CD4-positive, CD25-positive, alpha-beta regulatory T cell (primary cell): ENCODE results near the gene CHN1. TPM values are rescaled to one million over a fixed set of nuclear protein-coding genes. Genes with fewer than 3 reads are reported as not detected.

ENCODE experiments used
- ATAC-seq, 2 donors: fragments of 150-1000 bp; cut with Tn5 transposase; one replicate each; pipeline ENCODE4 v1.10.0; 2021; ENCODE audit warnings: low read depth in 2 of 2, moderate number of reproducible peaks in 2 of 2, moderate library complexity in 1 of 2
- DNase-seq, 3 donors: peaks; one replicate each; pipeline versions ENCODE4 v3.0.0 to v3.0.0-alpha.2; 2012 to 2022; ENCODE audit warnings: mixed read lengths in 1 of 3
- H3K27ac ChIP-seq: one replicate; pipeline ENCODE4 v1.7.0; 2013; ENCODE audit warnings: mild to moderate bottlenecking, low read length; ENCODE audit not compliant: insufficient read depth, poor library complexity, severe bottlenecking
- H3K27me3 ChIP-seq: one replicate; pipeline ENCODE4 v1.7.0; 2013; ENCODE audit warnings: low read length; ENCODE audit not compliant: control insufficient read depth, insufficient read depth
- H3K36me3 ChIP-seq: one replicate; pipeline ENCODE4 v1.7.0; 2013; ENCODE audit warnings: mild to moderate bottlenecking, low read length, moderate library complexity; ENCODE audit not compliant: control insufficient read depth, insufficient read depth
- H3K4me1 ChIP-seq: 2 replicates; pipeline ENCODE4 v1.7.0; 2013; ENCODE audit warnings: mild to moderate bottlenecking, low read length; ENCODE audit not compliant: insufficient read depth, control insufficient read depth, poor library complexity, severe bottlenecking
- H3K4me3 ChIP-seq: one replicate; pipeline ENCODE4 v1.7.0; 2013; ENCODE audit warnings: low read depth, mild to moderate bottlenecking, low read length, moderate library complexity
- H3K9me3 ChIP-seq, 2 experiments: 1 replicate in 1 of 2; 2 replicates in 1 of 2; pipeline ENCODE4 v1.7.0; 2013; ENCODE audit warnings: low read length in 2 of 2, mild to moderate bottlenecking in 1 of 2, moderate library complexity in 1 of 2; ENCODE audit not compliant: control insufficient read depth in 2 of 2
- H3K27ac Mint-ChIP-seq, 3 donors: one replicate each; pipeline ENCODE4 v1.8.0; 2020 to 2022; ENCODE audit warnings: mild to moderate bottlenecking in 3 of 3, mixed read lengths in 3 of 3, moderate library complexity in 2 of 3
- H3K27me3 Mint-ChIP-seq: one replicate; pipeline ENCODE4 v1.8.0; 2022; ENCODE audit warnings: mild to moderate bottlenecking, mixed read lengths
- H3K36me3 Mint-ChIP-seq: one replicate; pipeline ENCODE4 v1.8.0; 2020; ENCODE audit warnings: mixed read lengths
- H3K4me1 Mint-ChIP-seq, 4 donors: one replicate each; pipeline ENCODE4 v1.8.0; 2020 to 2022; ENCODE audit warnings: mixed read lengths in 4 of 4, mild to moderate bottlenecking in 1 of 4
- H3K4me3 Mint-ChIP-seq, 4 donors: one replicate each; pipeline ENCODE4 v1.8.0; 2020 to 2022; ENCODE audit warnings: mild to moderate bottlenecking in 4 of 4, mixed read lengths in 4 of 4, moderate library complexity in 3 of 4
- H3K9me3 Mint-ChIP-seq, 7 donors: one replicate each; pipeline ENCODE4 v1.8.0; 2020 to 2022; ENCODE audit warnings: mixed read lengths in 7 of 7, mild to moderate bottlenecking in 3 of 7, moderate library complexity in 2 of 7
- polyA plus RNA-seq, 4 donors: library from polyadenylated mRNA; unstranded; fragments of 300-500 nt; fragmentation: Illumina TruSeq; gene quantifications; one replicate each; pipeline ENCODE4 v1.2.3, GENCODE V29; 2021
- total RNA-seq: library from RNA; stranded (reverse); gene quantifications from one replicate; pipeline ENCODE4 v1.2.3, GENCODE V29; 2022

The CHN1 gene
- total and polyA plus RNA-seq, 5 donors from 2014 or later: 6.6 to 17.9 (median 12.0) TPM

DNA sequence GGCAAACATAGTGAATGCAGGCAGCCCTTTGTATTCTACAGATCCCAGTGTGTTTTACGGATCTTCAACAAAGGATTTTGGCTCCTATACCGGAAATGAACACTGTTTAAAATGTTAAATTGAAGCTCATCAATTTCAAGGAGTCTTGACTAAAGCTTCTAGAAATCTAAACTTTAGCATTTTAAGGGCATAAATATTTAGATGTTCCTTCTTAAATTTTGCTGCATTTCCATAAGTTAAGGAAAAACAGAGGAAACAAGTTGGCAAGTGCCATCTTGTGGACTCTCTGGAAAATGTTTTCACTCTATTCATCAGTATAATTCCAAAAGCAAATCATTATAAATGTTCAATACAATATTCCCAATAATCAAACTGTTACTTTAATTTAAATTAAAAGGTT lies 19.6 kb downstream of the CHN1 start:
- H3K27me3 Mint-ChIP-seq: peaks cover 25% of the 10 kb centered on the region
- Histone ChIP-seq H3K4me3 (no peak overlapping the region), H3K4me1 (no peaks in the 10 kb centered on the region), H3K9me3 (no peaks in the 10 kb centered on the region), H3K27me3 (no peaks in the 10 kb centered on the region), H3K27ac (no peak overlapping the region), H3K36me3 (no peaks in the 10 kb centered on the region)
- peaks cover 0 to 2% (median 0%) of the 10 kb centered on the region in 7 donors for H3K9me3 Mint-ChIP-seq
- no peaks in the 10 kb centered on the region for H3K4me1 Mint-ChIP-seq
- H3K4me3 Mint-ChIP-seq: no peak overlapping the region
- DNase-seq (no peak), ATAC-seq (no peak)
- no peak overlapping the region for H3K27ac Mint-ChIP-seq
- no peaks in the 10 kb centered on the region for H3K36me3 Mint-ChIP-seq

DNA sequence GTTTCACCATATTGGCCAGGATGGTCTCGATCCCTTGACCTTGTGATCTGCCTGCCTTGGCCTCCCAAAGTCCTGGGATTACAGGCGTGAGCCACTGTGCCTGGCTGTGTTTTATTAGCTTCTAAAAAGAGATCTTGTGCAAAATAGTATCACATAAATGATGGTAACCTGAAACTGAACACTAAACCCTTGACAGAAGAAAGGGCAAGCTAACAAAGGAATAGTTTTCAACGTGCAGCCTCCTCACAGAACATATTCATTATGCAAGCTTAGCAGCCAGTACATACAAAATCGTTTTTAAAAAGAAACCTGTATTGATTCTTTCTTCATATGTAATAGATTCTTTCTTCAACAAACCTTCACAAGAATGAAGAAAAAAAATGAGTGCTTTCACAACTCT lies 20.6 kb downstream of the CHN1 start:
- Histone ChIP-seq H3K4me3 (no peak overlapping the region), H3K9me3 (no peaks in the 10 kb centered on the region), H3K36me3 (no peaks in the 10 kb centered on the region), H3K27ac (no peak overlapping the region), H3K4me1 (no peaks in the 10 kb centered on the region), H3K27me3 (no peaks in the 10 kb centered on the region)
- Mint-ChIP-seq H3K36me3 (no peaks in the 10 kb centered on the region), H3K9me3 (peaks cover 0 to 2% (median 0%) of the 10 kb centered on the region in 7 donors), H3K4me1 (no peaks in the 10 kb centered on the region), H3K27me3 (peaks cover 20% of the 10 kb centered on the region), H3K4me3 (no peak overlapping the region), H3K27ac (no peak overlapping the region)
- DNase-seq (no peak), ATAC-seq (no peak)

DNA sequence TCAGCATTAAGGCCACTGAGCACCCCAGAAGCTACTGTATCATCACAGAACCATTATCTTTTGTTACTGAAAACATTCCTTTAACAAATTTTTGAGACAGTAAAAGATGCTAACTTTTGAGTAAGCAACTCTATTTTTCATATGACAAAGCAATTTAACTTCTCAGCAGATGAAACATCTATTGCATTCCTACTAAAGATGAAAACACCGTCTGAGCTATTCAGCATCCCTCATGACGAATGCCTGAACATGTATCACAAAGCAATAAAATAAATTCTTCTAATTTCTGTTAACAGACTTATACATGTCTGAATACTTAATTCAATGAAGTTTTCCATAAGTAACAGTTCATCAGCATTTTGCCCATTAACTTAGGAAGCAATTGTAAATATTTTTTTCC lies 23.9 kb downstream of the CHN1 start:
- Histone ChIP-seq H3K27me3 (no peaks in the 10 kb centered on the region), H3K4me1 (no peaks in the 10 kb centered on the region), H3K36me3 (no peaks in the 10 kb centered on the region), H3K4me3 (no peak overlapping the region), H3K9me3 (no peaks in the 10 kb centered on the region), H3K27ac (no peak overlapping the region)
- no peaks in the 10 kb centered on the region for H3K4me1 Mint-ChIP-seq
- no peak overlapping the region for H3K4me3 Mint-ChIP-seq
- peaks cover 0 to 2% (median 0%) of the 10 kb centered on the region in 7 donors for H3K9me3 Mint-ChIP-seq
- ATAC-seq (no peak), DNase-seq (no peak)
- H3K27me3 Mint-ChIP-seq: peaks cover 19% of the 10 kb centered on the region
- no peak overlapping the region for H3K27ac Mint-ChIP-seq
- no peaks in the 10 kb centered on the region for H3K36me3 Mint-ChIP-seq

DNA sequence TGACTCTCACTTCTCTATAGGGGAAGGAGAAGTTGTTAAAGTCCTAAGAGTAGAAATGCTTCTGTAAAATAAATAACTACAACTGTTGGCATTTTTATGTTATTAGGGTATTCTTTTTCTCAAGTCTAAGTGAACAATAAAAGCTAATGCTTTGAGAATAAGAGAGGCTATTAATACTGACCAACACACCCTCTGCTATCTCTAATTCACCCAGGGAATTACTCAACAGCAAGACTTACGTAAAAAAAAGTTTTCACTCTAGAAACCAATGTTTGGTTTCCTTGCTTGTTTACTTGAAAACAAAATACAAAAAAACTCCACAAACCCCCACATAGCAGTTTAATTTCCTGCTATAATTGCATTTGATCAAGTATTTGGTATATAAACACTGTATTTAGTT lies 25.2 kb downstream of the CHN1 start:
- Mint-ChIP-seq H3K9me3 (peaks cover 0 to 2% (median 0%) of the 10 kb centered on the region in 7 donors), H3K4me1 (peaks cover 0 to 5% (median 0%) of the 10 kb centered on the region in 4 donors), H3K36me3 (no peaks in the 10 kb centered on the region), H3K27ac (no peak overlapping the region), H3K4me3 (no peak overlapping the region), H3K27me3 (peaks cover 15% of the 10 kb centered on the region)
- no peak for DNase-seq
- H3K36me3 ChIP-seq: no peaks in the 10 kb centered on the region
- H3K4me1 ChIP-seq: no peaks in the 10 kb centered on the region
- no peaks in the 10 kb centered on the region for H3K27me3 ChIP-seq
- no peak for ATAC-seq
- H3K9me3 ChIP-seq: no peaks in the 10 kb centered on the region
- no peak overlapping the region for H3K27ac ChIP-seq
- H3K4me3 ChIP-seq: no peak overlapping the region

DNA sequence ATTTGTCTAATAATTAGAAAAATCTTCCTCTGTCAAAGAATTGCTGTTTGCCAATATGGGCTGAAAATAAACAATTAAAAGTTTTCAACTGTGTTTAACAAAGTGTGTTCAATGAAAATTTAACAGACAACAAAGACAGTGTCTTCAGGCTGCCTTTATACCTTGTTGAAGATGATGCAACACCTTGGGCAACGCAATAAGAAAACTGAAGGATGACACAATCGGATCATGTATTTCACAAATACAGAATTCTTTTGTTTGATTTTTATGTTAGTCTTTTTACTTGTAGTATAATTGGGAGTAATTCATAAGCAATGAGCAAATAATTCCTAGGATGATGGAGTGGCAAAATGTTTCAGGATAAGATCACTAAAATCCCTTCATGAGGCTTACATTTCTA lies 27.8 kb downstream of the CHN1 start:
- Histone ChIP-seq H3K36me3 (no peaks in the 10 kb centered on the region), H3K9me3 (no peaks in the 10 kb centered on the region), H3K27me3 (peaks cover 1% of the 10 kb centered on the region), H3K4me1 (no peaks in the 10 kb centered on the region), H3K4me3 (no peak overlapping the region), H3K27ac (no peak overlapping the region)
- Mint-ChIP-seq H3K27me3 (peaks cover 9% of the 10 kb centered on the region), H3K9me3 (peaks cover 0 to 2% (median 0%) of the 10 kb centered on the region in 7 donors), H3K36me3 (no peaks in the 10 kb centered on the region), H3K27ac (no peak overlapping the region), H3K4me1 (peaks cover 0 to 6% (median under 1%) of the 10 kb centered on the region in 4 donors), H3K4me3 (no peak overlapping the region)
- ATAC-seq (no peak), DNase-seq (no peak)

DNA sequence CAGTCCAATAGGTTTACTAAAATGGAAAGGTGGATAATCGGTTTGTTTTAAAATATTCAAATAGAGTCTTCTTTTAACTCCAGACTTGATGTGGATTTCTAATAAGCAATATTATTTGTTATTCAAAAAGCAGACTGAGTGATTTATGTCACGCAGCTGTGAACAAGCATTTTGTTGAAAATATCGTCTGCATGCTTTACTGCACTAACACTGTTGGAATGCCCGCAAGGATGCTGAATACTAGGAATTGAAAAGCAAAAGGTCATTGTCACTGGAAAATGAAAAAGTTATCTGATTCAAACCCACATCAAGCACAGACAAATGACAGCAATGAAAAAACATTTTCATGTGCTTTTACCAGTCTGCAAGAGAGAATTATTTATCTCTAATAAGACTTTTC lies 31.1 kb downstream of the CHN1 start:
- H3K27me3 ChIP-seq: peaks cover 1% of the 10 kb centered on the region
- H3K9me3 ChIP-seq: no peaks in the 10 kb centered on the region
- no peak overlapping the region for H3K27ac ChIP-seq
- ATAC-seq (no peak), DNase-seq (no peak)
- no peaks in the 10 kb centered on the region for H3K36me3 ChIP-seq
- Mint-ChIP-seq H3K9me3 (peaks cover 0 to 2% (median 0%) of the 10 kb centered on the region in 7 donors), H3K36me3 (no peaks in the 10 kb centered on the region), H3K4me3 (no peak overlapping the region), H3K27me3 (peaks cover 4% of the 10 kb centered on the region), H3K4me1 (peaks cover 0 to 6% (median 4%) of the 10 kb centered on the region in 4 donors), H3K27ac (no peak overlapping the region)
- no peaks in the 10 kb centered on the region for H3K4me1 ChIP-seq
- H3K4me3 ChIP-seq: no peak overlapping the region

DNA sequence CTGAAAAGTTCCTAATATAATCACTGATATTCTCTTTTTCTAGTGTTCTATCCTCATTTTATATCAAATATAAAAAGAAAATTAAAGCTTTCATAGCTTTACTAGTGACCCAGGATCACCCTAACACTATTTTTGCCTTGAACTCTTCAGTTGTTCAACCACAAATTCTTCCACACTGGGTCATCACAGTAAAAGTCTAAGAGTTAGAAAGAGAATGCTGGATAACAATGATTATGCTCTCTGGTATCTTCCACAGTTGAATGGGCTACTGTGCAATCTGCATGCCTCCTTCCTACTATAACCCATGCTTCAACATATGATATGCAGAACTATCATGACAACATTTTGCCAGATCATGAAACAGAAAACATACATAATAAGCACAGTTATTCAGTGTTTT lies 32.3 kb downstream of the CHN1 start:
- DNase-seq: no peak
- Mint-ChIP-seq H3K9me3 (peaks cover 0 to 2% (median 0%) of the 10 kb centered on the region in 7 donors), H3K4me1 (peaks cover 0 to 8% (median 4%) of the 10 kb centered on the region in 4 donors), H3K4me3 (no peak overlapping the region), H3K27ac (no peak overlapping the region), H3K36me3 (no peaks in the 10 kb centered on the region), H3K27me3 (peaks cover 4% of the 10 kb centered on the region)
- Histone ChIP-seq H3K27me3 (peaks cover 1% of the 10 kb centered on the region), H3K4me3 (no peak overlapping the region), H3K9me3 (no peaks in the 10 kb centered on the region), H3K4me1 (no peaks in the 10 kb centered on the region), H3K27ac (no peak overlapping the region), H3K36me3 (no peaks in the 10 kb centered on the region)
- no peak for ATAC-seq

DNA sequence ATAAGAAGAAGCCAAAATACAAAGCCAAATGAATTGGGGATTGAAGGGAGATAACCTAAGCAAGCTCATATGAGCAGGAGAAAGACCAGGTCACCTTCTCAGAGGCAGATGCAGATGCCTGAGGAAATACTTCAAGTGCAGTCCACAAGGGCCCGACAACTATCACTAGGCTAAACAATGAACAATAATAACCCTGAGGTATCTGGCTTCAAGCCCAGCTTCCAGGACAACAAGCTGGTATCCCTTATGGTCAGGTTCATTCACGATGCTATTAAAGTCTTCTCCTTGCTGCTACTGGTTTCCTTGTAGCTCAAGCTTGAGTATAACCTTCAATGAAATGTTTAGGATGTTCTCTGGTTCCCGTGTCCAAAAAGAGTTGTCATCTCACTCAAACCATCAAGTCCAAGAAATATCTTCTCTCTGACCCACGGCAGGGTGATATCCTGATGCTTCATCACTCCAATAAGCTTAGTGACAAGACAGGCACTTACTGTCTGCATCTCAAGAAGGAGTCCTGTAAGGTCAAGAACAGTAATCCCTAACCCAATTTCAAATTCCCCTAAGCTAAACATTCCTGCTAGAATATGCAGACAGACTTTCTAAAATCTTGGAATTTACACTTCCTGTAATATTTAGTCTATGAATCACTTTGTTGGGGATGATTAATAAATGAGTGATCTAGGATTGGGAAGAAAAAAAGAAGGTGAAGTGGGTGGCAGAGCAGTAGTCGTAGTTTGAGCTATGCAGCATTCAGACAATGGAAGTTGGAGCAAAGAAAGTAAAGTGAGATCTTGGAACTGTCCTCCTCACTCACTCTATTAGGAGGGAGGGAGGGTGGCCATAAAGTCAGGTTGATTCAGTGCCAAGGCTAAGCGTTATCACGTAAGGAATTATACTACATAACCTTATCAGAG lies 33.1 kb downstream of the CHN1 start:
- DNase-seq (no peak), ATAC-seq (no peak)
- H3K9me3 ChIP-seq: no peaks in the 10 kb centered on the region
- no peak overlapping the region for H3K4me3 ChIP-seq
- H3K4me3 Mint-ChIP-seq: no peak overlapping the region
- H3K27ac Mint-ChIP-seq: no peak overlapping the region
- no peaks in the 10 kb centered on the region for H3K36me3 ChIP-seq
- H3K4me1 ChIP-seq: no peaks in the 10 kb centered on the region
- H3K36me3 Mint-ChIP-seq: no peaks in the 10 kb centered on the region
- H3K27ac ChIP-seq: no peak overlapping the region
- peaks cover 0 to 8% (median 4%) of the 10 kb centered on the region in 4 donors for H3K4me1 Mint-ChIP-seq
- H3K9me3 Mint-ChIP-seq: peaks cover 0 to 2% (median 0%) of the 10 kb centered on the region in 7 donors
- H3K27me3 ChIP-seq: peaks cover 1% of the 10 kb centered on the region
- peaks cover 3% of the 10 kb centered on the region for H3K27me3 Mint-ChIP-seq
